ENCODE results near the gene NPIPB8. TPM values are rescaled to one million over a fixed set of nuclear protein-coding genes. Genes with fewer than 3 reads are reported as not detected.
"Not testable (repeated sequence)": the region's sequence is repeated elsewhere in the genome, so short reads cannot be mapped to it uniquely, and the experiment has no call there.

NPIPB8 gene
- total and polyA plus RNA-seq, 4 donors: 2.6 to 8.6 TPM; not detected in 2

DNA sequence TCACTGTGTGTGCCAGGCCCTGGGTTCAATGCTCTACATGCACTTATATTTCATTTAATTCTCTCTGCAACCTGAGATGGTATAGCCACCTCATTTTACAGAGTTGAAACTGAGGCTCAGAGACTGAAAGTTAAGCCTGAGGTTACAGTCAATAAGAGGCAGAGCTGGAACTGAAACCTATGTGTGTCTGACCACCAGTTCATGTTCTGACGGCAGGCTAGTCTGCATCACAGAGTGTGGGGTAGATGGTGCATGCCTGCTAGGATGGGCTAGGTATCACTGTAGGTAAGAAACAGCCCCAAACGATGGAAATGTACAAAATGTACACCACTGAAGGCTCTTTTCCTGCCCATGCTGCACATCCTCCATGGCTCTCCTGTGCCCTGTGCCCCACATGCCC, 2.1 kb downstream of the NPIPB8 start:
- DNase-seq; H3K36me3 ChIP-seq (ENCODE audit: control insufficient read depth in 1 of 2, insufficient read depth in 2 of 2, low read length in 1 of 2); ATAC-seq (ENCODE audit: low FRiP score); H3K27me3 ChIP-seq (ENCODE audit: control insufficient read depth in 1 of 2, insufficient read depth in 2 of 2, low read length in 1 of 2); H3K4me3 ChIP-seq (ENCODE audit: low read length in 2 of 2); H3K27ac ChIP-seq (ENCODE audit: low read depth in 1 of 2, low read length in 2 of 2); intact Hi-C loops (cut with DNase I); H3K9me3 ChIP-seq (ENCODE audit: control insufficient read depth, low read length); H3K4me1 ChIP-seq (ENCODE audit: control insufficient read depth in 1 of 2, insufficient read depth in 2 of 2, low read length in 2 of 2): not testable (repeated sequence)
- 70 to 82% methylated on average over 2 of the region's 2 CpGs for WGBS, 2 donors

DNA sequence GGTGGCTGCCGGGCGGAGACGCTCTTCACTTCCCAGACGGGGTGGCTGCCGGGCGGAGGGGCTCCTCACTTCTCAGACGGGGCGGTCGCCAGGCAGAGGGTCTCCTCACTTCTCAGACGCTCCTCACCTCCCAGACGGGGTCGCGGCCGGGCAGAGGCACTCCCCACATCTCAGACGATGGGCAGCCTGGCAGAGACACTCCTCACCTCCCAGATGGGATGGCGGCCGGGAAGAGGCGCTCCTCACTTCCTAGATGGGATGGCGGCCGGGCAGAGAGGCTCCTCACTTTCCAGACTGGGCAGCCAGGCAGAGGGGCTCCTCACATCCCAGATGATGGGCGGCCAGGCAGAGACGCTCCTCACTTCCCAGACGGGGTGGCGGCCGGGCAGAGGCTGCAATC, 28.4 kb downstream of the NPIPB8 start:
- H3K27ac ChIP-seq (ENCODE audit: low read depth in 1 of 2, low read length in 2 of 2); intact Hi-C loops (cut with DNase I); DNase-seq; H3K27me3 ChIP-seq (ENCODE audit: control insufficient read depth in 1 of 2, insufficient read depth in 2 of 2, low read length in 1 of 2); ATAC-seq (ENCODE audit: low FRiP score); H3K9me3 ChIP-seq (ENCODE audit: control insufficient read depth, low read length); H3K4me3 ChIP-seq (ENCODE audit: low read length in 2 of 2); H3K4me1 ChIP-seq (ENCODE audit: control insufficient read depth in 1 of 2, insufficient read depth in 2 of 2, low read length in 2 of 2); H3K36me3 ChIP-seq (ENCODE audit: control insufficient read depth in 1 of 2, insufficient read depth in 2 of 2, low read length in 1 of 2): not testable (repeated sequence)
- 89 to 92% methylated on average over 7 to 19 of the region's 25 CpGs for WGBS, 2 donors

GRCh38 chr16:28667480-28667879, 29.6 kb downstream of the NPIPB8 start:
- H3K36me3 ChIP-seq (ENCODE audit: control insufficient read depth in 1 of 2, insufficient read depth in 2 of 2, low read length in 1 of 2); H3K9me3 ChIP-seq (ENCODE audit: control insufficient read depth, low read length); H3K27me3 ChIP-seq (ENCODE audit: control insufficient read depth in 1 of 2, insufficient read depth in 2 of 2, low read length in 1 of 2); H3K27ac ChIP-seq (ENCODE audit: low read depth in 1 of 2, low read length in 2 of 2); H3K4me1 ChIP-seq (ENCODE audit: control insufficient read depth in 1 of 2, insufficient read depth in 2 of 2, low read length in 2 of 2); ATAC-seq (ENCODE audit: low FRiP score); DNase-seq; H3K4me3 ChIP-seq (ENCODE audit: low read length in 2 of 2); intact Hi-C loops (cut with DNase I): not testable (repeated sequence)
- WGBS, 2 donors: no CpG with 5 or more reads among the region's 7 CpGs

DNA sequence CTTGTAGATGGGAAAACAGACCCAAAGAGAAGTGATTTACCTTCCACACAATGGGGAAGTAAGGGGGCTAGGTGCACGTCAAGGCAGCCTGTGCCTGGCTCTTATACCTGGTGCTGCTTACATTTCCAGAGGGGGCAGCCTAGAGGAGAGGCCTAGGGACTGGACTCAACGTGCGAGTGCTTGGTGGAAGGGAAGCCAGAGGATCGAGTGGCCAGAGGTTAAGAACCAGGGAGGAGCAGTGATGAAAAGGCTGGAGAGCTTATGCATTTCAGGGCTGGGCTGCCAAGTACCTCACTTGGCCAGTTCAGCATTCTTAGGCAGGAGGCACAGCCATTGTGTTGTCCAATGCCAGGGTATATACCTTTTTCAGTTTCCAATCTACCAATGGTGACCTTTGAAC, 30.3 kb downstream of the NPIPB8 start:
- intact Hi-C loops (cut with DNase I); H3K9me3 ChIP-seq (ENCODE audit: control insufficient read depth, low read length); H3K36me3 ChIP-seq (ENCODE audit: control insufficient read depth in 1 of 2, insufficient read depth in 2 of 2, low read length in 1 of 2); H3K27me3 ChIP-seq (ENCODE audit: control insufficient read depth in 1 of 2, insufficient read depth in 2 of 2, low read length in 1 of 2); H3K4me3 ChIP-seq (ENCODE audit: low read length in 2 of 2); DNase-seq; H3K4me1 ChIP-seq (ENCODE audit: control insufficient read depth in 1 of 2, insufficient read depth in 2 of 2, low read length in 2 of 2); H3K27ac ChIP-seq (ENCODE audit: low read depth in 1 of 2, low read length in 2 of 2); ATAC-seq (ENCODE audit: low FRiP score): not testable (repeated sequence)
- no CpG with 5 or more reads among the region's 4 CpGs for WGBS, 2 donors

DNA sequence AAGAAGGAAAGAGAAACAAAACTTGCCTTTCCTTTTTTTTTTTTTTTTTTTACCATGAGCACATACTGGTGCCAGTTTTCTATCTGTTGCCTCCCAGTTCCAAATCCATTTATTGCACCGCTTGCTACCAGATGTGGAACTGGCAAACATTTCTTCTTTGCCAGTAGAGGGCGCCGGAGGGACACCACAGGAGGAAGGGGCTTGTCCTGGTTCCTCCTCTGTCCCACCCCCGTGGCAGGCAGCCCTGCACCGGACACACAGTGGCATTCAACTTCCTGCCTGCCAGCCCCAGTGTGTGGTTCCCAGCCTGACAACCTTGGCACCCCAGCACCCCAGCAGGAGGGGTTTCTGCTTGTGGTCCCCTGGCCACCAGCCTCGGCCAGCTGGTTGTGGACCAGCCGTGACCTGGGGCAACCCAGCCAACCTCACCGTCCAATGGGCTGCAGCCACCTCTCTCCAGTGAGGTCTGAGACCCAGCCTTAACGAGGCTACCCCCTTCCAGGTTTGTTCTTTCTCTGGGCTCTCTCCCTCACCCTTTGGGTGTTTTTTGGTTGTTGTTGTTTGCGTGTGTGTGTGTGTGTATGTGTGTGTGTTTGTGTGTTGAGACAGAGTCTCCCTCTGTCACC, 50.6 kb downstream of the NPIPB8 start:
- peak; percentile 97 for ATAC-seq (ENCODE audit: low FRiP score)
- H3K9me3 ChIP-seq (ENCODE audit: control insufficient read depth, low read length); H3K27ac ChIP-seq (ENCODE audit: low read depth in 1 of 2, low read length in 2 of 2); H3K4me3 ChIP-seq (ENCODE audit: low read length in 2 of 2); H3K4me1 ChIP-seq (ENCODE audit: control insufficient read depth in 1 of 2, insufficient read depth in 2 of 2, low read length in 2 of 2); intact Hi-C loops (cut with DNase I); H3K27me3 ChIP-seq (ENCODE audit: control insufficient read depth in 1 of 2, insufficient read depth in 2 of 2, low read length in 1 of 2); DNase-seq; H3K36me3 ChIP-seq (ENCODE audit: control insufficient read depth in 1 of 2, insufficient read depth in 2 of 2, low read length in 1 of 2): not testable (repeated sequence)
- WGBS, 2 donors: 67% methylated on average over 1 of the region's 10 CpGs; no CpG with 5 or more reads in 1 of the 2 donors

- DNase-seq; H3K36me3 ChIP-seq (ENCODE audit: control insufficient read depth in 1 of 2, insufficient read depth in 2 of 2, low read length in 1 of 2); intact Hi-C loops (cut with DNase I); ATAC-seq (ENCODE audit: low FRiP score); H3K9me3 ChIP-seq (ENCODE audit: control insufficient read depth, low read length); H3K4me3 ChIP-seq (ENCODE audit: low read length in 2 of 2); H3K27ac ChIP-seq (ENCODE audit: low read depth in 1 of 2, low read length in 2 of 2); H3K27me3 ChIP-seq (ENCODE audit: control insufficient read depth in 1 of 2, insufficient read depth in 2 of 2, low read length in 1 of 2); H3K4me1 ChIP-seq (ENCODE audit: control insufficient read depth in 1 of 2, insufficient read depth in 2 of 2, low read length in 2 of 2): not testable (repeated sequence)
- 77 to 87% methylated on average over 3 of the region's 13 CpGs for WGBS, 2 donors
These were observed 51.6 kb downstream of the NPIPB8 start for GRCh38 chr16:28689425-28689824.

- 93 to 96% methylated on average over 2 to 4 of the region's 4 CpGs for WGBS, 2 donors
- peak; percentile 18 to 22 for DNase-seq
- H3K4me3 ChIP-seq (ENCODE audit: low read length in 2 of 2); intact Hi-C loops (cut with DNase I); H3K36me3 ChIP-seq (ENCODE audit: control insufficient read depth in 1 of 2, insufficient read depth in 2 of 2, low read length in 1 of 2); H3K27me3 ChIP-seq (ENCODE audit: control insufficient read depth in 1 of 2, insufficient read depth in 2 of 2, low read length in 1 of 2); ATAC-seq (ENCODE audit: low FRiP score); H3K9me3 ChIP-seq (ENCODE audit: control insufficient read depth, low read length); H3K4me1 ChIP-seq (ENCODE audit: control insufficient read depth in 1 of 2, insufficient read depth in 2 of 2, low read length in 2 of 2); H3K27ac ChIP-seq (ENCODE audit: low read depth in 1 of 2, low read length in 2 of 2): not testable (repeated sequence)
These were observed 53.9 kb downstream of the NPIPB8 start for GRCh38 chr16:28691722-28692121.

GRCh38 chr16:28693257-28693950, 55.5 kb downstream of the NPIPB8 start:
- H3K4me1 ChIP-seq (ENCODE audit: control insufficient read depth in 1 of 2, insufficient read depth in 2 of 2, low read length in 2 of 2); H3K36me3 ChIP-seq (ENCODE audit: control insufficient read depth in 1 of 2, insufficient read depth in 2 of 2, low read length in 1 of 2); H3K9me3 ChIP-seq (ENCODE audit: control insufficient read depth, low read length); H3K27ac ChIP-seq (ENCODE audit: low read depth in 1 of 2, low read length in 2 of 2); H3K4me3 ChIP-seq (ENCODE audit: low read length in 2 of 2); H3K27me3 ChIP-seq (ENCODE audit: control insufficient read depth in 1 of 2, insufficient read depth in 2 of 2, low read length in 1 of 2); DNase-seq; intact Hi-C loops (cut with DNase I); ATAC-seq (ENCODE audit: low FRiP score): not testable (repeated sequence)
- no CpG with 5 or more reads among the region's 11 CpGs for WGBS, 2 donors

DNA sequence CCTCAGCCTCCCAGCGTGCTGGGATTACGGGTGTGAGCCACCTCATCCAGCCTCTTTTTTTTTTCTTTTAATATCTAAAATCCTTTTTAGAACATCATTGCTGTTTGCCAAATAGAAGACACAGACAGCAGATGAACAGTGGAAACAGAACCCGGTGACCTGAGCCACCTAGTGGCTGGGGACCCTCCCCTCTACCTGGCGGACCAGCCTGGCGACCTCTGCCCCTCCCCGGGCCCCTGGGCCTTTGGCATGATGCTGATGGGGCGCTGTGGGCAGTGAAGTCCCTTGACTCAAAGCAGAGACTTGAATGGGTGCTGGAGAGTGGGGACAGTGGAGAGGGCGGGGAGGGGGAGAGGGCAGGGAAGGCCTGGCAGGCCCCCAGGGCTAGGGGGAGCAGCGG, 61.9 kb downstream of the NPIPB8 start:
- ATAC-seq (ENCODE audit: low FRiP score); H3K9me3 ChIP-seq (ENCODE audit: control insufficient read depth, low read length): not testable (repeated sequence)
- 78 to 90% methylated on average over 2 of the region's 9 CpGs for WGBS, 2 donors

More for the DNA sequence above, 61.9 kb downstream of the NPIPB8 start:
- H3K4me1 ChIP-seq (ENCODE audit: control insufficient read depth in 1 of 2, insufficient read depth in 2 of 2, low read length in 2 of 2); H3K36me3 ChIP-seq (ENCODE audit: control insufficient read depth in 1 of 2, insufficient read depth in 2 of 2, low read length in 1 of 2); H3K4me3 ChIP-seq (ENCODE audit: low read length in 2 of 2); H3K27ac ChIP-seq (ENCODE audit: low read depth in 1 of 2, low read length in 2 of 2); H3K27me3 ChIP-seq (ENCODE audit: control insufficient read depth in 1 of 2, insufficient read depth in 2 of 2, low read length in 1 of 2); DNase-seq; intact Hi-C loops (cut with DNase I): not testable (repeated sequence)

All from aorta (tissue), 5 donors.